ENCODE data around the gene SUMO4.

SUMO4 gene

GRCh38 chr6:149373511-149373910 is 26.6 kb upstream of the SUMO4 start:
- DNase-seq (ENCODE audit: low spot score in 2 of 2): no peak
- Histone ChIP-seq H3K4me3 (no peak overlapping the region), H3K27me3 (ENCODE audit: low read depth) (no peaks in the 10 kb centered on the region), H3K4me1 (peaks cover 11% of the 10 kb centered on the region), H3K9me3 (no peaks in the 10 kb centered on the region), H3K36me3 (replicated peaks) (peaks cover 14% of the 10 kb centered on the region)
- in situ Hi-C loops (cut with MboI; ENCODE audit: low sequenced_read_pairs): no loop called here

DNA sequence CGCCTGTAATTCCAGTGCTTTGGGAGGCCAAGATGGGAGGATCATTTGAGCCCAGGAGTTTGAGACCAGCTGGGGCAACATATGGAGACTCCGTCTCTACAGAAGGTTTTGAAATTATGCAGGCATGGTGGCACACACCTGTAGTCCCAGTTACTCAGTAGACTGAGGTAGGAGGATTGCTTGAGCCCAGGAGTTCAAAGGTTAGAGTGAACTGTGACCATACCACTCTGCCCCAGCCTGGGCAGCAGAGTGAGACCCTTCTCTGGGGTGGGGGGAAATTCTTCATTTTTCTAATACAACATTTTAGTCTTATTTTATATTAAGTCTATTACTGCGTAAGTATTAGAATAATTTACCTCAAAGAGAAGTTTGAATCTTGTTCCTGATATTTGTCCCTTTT is 20.1 kb upstream of the SUMO4 start:
- in situ Hi-C loops (cut with MboI; ENCODE audit: low sequenced_read_pairs): no loop called here
- H3K27me3 ChIP-seq (ENCODE audit: low read depth): no peaks in the 10 kb centered on the region
- no peaks in the 10 kb centered on the region for H3K9me3 ChIP-seq
- no peak overlapping the region for H3K4me3 ChIP-seq
- DNase-seq (ENCODE audit: low spot score in 2 of 2): no peak
- 0 out of 2 replicates have a peak, but pooled peaks cover 5% of the 10 kb centered on the region for H3K4me1 ChIP-seq
- peaks cover 30% of the 10 kb centered on the region for H3K36me3 ChIP-seq (replicated peaks)

DNA sequence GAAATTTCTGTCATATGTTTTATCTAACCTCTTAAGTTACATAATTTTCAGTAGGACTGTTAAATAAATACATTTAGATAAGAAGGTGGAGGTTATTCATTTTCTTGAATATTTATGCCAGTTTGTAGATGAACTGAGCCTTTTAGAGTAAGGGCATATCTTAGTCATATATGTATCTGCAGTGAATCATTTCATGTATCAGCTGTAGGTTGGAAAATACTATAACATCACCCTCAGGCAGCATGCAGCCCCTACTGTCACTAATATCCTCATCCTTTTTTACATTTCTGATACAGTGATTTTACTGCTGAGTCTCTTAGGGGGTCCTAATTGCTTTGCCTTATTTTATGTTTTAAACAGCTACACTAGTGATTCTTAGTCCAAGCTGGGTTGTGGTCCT is 19.5 kb upstream of the SUMO4 start:
- H3K4me1 ChIP-seq: 0 out of 2 replicates have a peak, but pooled peaks cover 5% of the 10 kb centered on the region
- H3K9me3 ChIP-seq: no peaks in the 10 kb centered on the region
- no peak overlapping the region for H3K4me3 ChIP-seq
- H3K36me3 ChIP-seq (replicated peaks): peaks cover 30% of the 10 kb centered on the region
- in situ Hi-C loops (cut with MboI; ENCODE audit: low sequenced_read_pairs): no loop called here
- no peaks in the 10 kb centered on the region for H3K27me3 ChIP-seq (ENCODE audit: low read depth)
- DNase-seq (ENCODE audit: low spot score in 2 of 2): no peak

DNA sequence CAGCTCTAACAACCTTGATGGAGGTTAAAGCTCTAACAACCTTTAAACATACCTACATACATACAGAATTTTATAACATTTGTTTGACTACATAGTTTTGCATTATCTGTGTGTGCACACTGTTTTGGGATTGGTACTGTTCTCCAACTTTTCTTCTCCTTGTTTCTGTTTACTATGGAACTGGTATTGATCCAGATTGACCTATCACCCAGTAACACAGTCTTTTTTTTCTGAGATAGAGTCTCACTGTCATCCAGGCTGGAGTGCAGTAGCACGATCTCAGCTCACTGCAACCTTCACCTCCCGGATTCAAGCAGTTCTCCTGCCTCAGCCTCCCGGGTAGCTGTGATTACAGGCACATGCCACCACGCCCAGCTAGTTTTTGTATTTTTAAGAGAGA is 16.7 kb upstream of the SUMO4 start:
- DNase-seq (ENCODE audit: low spot score in 2 of 2): no peak
- Histone ChIP-seq H3K4me3 (no peak overlapping the region), H3K9me3 (no peaks in the 10 kb centered on the region; the same call in 1 of the 2 replicates), H3K27me3 (ENCODE audit: low read depth) (no peaks in the 10 kb centered on the region), H3K4me1 (peaks cover 2% of the 10 kb centered on the region; the same call in 1 of the 2 replicates), H3K36me3 (replicated peaks) (peaks cover 26% of the 10 kb centered on the region)
- in situ Hi-C loops (cut with MboI; ENCODE audit: low sequenced_read_pairs): no loop called here

DNA sequence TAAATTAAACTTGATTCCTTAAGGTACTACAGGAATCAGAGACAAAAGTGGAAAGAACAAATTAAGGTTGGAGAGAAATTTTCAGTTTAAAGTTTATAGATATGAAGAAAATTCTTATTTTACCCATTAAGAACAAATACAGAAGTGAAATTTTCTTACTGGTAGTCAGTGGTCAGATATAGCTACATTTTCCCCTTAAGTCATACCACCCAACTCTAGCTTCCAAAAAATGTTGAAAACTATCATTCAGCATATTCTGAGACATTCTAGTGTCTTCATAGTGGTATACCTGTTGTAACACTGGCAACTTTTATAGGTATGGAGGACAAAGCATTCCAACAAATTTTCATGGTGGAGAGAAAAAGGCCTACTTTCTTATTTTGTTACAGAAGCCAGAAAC is 15.6 kb upstream of the SUMO4 start:
- peaks cover 2% of the 10 kb centered on the region; the same call in 1 of the 2 replicates for H3K4me1 ChIP-seq
- H3K27me3 ChIP-seq (ENCODE audit: low read depth): no peaks in the 10 kb centered on the region
- H3K4me3 ChIP-seq: no peak overlapping the region
- H3K36me3 ChIP-seq (replicated peaks): peaks cover 15% of the 10 kb centered on the region
- no peaks in the 10 kb centered on the region; the same call in 1 of the 2 replicates for H3K9me3 ChIP-seq
- DNase-seq (ENCODE audit: low spot score in 2 of 2): no peak
- in situ Hi-C loops (cut with MboI; ENCODE audit: low sequenced_read_pairs): no loop called here

DNA sequence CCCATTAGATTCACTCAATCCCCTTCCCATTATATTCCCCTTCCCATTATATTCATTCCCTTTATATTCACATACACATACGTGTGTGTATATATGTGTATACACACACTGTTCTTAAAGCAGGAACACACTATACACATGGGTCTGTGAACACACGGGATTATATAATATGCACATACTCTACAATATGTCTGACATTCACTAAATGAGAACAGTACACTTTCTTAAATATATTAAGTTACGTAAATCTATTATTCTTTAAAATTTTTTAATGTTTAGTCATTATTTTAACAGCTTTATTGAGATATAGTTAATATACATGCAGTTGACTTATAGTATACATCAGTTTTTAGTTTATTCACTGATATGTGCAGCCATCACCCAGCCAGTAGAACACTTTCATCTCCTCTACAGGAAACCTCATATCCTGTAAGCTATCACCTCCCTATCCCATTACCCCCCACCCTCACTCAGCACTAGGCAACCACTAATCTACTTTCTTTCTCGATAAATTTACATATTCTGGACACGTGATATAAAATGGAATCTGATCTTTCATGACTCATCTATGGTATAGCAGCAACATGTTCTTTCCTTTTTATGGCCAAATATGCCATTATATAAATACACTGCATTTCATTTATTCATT is 13.9 kb upstream of the SUMO4 start:
- peaks cover 11% of the 10 kb centered on the region; the same call in 1 of the 2 replicates for H3K36me3 ChIP-seq (replicated peaks)

GRCh38 chr6:149387779-149388512 is 12.1 kb upstream of the SUMO4 start:
- Histone ChIP-seq H3K36me3 (replicated peaks) (peaks cover 7% of the 10 kb centered on the region; the same call in 1 of the 2 replicates), H3K27me3 (ENCODE audit: low read depth) (no peaks in the 10 kb centered on the region), H3K4me1 (peaks cover 2% of the 10 kb centered on the region; the same call in 1 of the 2 replicates), H3K9me3 (no peaks in the 10 kb centered on the region; the same call in 1 of the 2 replicates), H3K4me3 (no peak overlapping the region)
- DNase-seq (ENCODE audit: low spot score in 2 of 2): no peak
- in situ Hi-C loops (cut with MboI; ENCODE audit: low sequenced_read_pairs): no loop called here

More for the DNA sequence above, 13.9 kb upstream of the SUMO4 start:
- H3K9me3 ChIP-seq: no peaks in the 10 kb centered on the region; the same call in 1 of the 2 replicates
- peaks cover 2% of the 10 kb centered on the region; the same call in 1 of the 2 replicates for H3K4me1 ChIP-seq
- DNase-seq (ENCODE audit: low spot score in 2 of 2): no peak
- H3K27me3 ChIP-seq (ENCODE audit: low read depth): no peaks in the 10 kb centered on the region
- in situ Hi-C loops (cut with MboI; ENCODE audit: low sequenced_read_pairs): no loop called here
- no peak overlapping the region for H3K4me3 ChIP-seq

DNA sequence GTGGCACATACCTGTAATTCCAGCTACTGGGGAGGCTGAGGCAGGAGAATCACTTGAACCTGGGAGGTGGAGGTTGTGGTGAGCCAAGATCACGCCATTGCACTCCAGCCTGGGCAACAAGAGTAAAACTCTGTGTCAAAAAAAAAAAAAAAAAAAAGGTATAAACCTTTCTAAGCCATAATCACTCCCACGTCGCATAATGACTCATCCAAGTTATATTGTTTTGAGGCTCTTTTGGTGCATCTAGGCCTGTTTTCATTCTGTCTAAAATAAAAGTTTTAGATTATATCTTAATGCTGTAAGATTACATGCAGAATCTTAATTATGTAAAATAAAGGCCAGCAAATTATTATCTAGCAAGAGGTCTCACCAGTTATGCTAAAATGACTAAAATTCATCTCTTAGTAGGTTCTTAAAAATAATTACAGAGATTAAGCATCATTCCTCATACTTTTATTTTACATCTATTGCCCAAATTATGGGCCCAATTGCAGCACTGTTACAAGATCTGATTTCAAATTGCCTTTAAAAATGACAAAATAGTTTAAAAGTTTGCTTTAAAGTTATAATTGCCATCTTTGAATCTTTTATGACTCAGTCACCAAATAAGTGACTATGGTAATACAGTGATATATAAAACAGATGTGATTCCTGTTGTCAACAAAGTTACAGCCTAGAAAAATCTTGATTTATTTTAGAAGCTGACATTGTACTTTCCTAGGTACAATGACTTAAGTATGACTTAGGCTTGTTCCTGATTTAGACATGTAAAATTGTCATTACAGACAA is 10.4 kb upstream of the SUMO4 start:
- Histone ChIP-seq H3K36me3 (replicated peaks) (peaks cover 3% of the 10 kb centered on the region; the same call in 1 of the 2 replicates), H3K27me3 (ENCODE audit: low read depth) (no peaks in the 10 kb centered on the region), H3K9me3 (no peaks in the 10 kb centered on the region; the same call in 1 of the 2 replicates), H3K4me1 (peaks cover 2% of the 10 kb centered on the region; the same call in 1 of the 2 replicates), H3K4me3 (no peak overlapping the region)
- in situ Hi-C loops (cut with MboI; ENCODE audit: low sequenced_read_pairs): no loop called here
- no peak for DNase-seq (ENCODE audit: low spot score in 2 of 2)

- no peak for DNase-seq (ENCODE audit: low spot score in 2 of 2)
- Histone ChIP-seq H3K4me1 (peaks cover 5% of the 10 kb centered on the region), H3K9me3 (no peaks in the 10 kb centered on the region; the same call in 1 of the 2 replicates), H3K4me3 (no peak overlapping the region), H3K36me3 (replicated peaks) (peaks cover 3% of the 10 kb centered on the region; the same call in 1 of the 2 replicates), H3K27me3 (ENCODE audit: low read depth) (no peaks in the 10 kb centered on the region)
- in situ Hi-C loops (cut with MboI; ENCODE audit: low sequenced_read_pairs): no loop called here
These were observed 8.0 kb upstream of the SUMO4 start for GRCh38 chr6:149392093-149392492.

GRCh38 chr6:149392535-149392934 is 7.5 kb upstream of the SUMO4 start:
- Histone ChIP-seq H3K36me3 (replicated peaks) (peaks cover 4% of the 10 kb centered on the region), H3K4me1 (peaks cover 5% of the 10 kb centered on the region), H3K27me3 (ENCODE audit: low read depth) (no peaks in the 10 kb centered on the region), H3K4me3 (no peak overlapping the region), H3K9me3 (no peaks in the 10 kb centered on the region; the same call in 1 of the 2 replicates)
- in situ Hi-C loops (cut with MboI; ENCODE audit: low sequenced_read_pairs): no loop called here
- no peak for DNase-seq (ENCODE audit: low spot score in 2 of 2)

DNA sequence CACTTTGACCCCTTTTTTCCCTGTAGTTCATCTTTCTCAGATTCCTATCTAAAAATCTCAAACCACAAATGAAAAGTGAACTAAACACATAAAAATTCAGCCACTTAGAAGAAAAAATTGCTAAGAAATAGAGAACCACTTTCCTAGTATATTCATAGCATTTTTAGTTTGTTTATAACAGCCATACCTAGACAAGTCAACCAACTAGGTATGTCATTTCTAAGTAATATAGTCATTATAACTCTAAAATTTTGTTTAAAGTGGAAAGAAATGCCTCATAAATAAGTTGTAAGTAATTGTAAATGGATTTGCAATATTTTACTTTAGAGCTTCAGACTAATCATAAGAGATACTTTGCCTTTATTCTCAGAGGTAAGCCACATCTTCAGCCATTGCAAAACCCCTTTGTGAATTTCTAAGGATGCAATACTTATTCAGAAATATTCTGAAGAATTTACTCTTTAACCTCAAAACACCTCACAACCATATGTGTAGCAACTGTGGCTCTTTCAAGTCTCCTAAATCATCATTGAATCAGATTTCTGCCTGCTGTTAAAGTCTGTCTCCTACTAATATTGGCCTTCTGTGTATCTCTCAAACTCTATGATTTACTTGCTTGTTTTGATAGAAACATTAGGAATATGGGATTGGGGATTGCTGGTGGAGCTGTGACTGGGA is 6.9 kb upstream of the SUMO4 start:
- peaks cover 3% of the 10 kb centered on the region; the same call in 1 of the 2 replicates for H3K4me1 ChIP-seq
- DNase-seq (ENCODE audit: low spot score in 2 of 2): no peak
- in situ Hi-C loops (cut with MboI; ENCODE audit: low sequenced_read_pairs): no loop called here

GRCh38 chr6:149395185-149395584 is 4.9 kb upstream of the SUMO4 start:
- in situ Hi-C loops (cut with MboI; ENCODE audit: low sequenced_read_pairs): no loop called here
- no peak for DNase-seq (ENCODE audit: low spot score in 2 of 2)
- H3K36me3 ChIP-seq (replicated peaks): peaks cover 16% of the 10 kb centered on the region

More for the DNA sequence above, 6.9 kb upstream of the SUMO4 start:
- no peaks in the 10 kb centered on the region; the same call in 1 of the 2 replicates for H3K9me3 ChIP-seq
- H3K27me3 ChIP-seq (ENCODE audit: low read depth): no peaks in the 10 kb centered on the region
- peaks cover 7% of the 10 kb centered on the region for H3K36me3 ChIP-seq (replicated peaks)
- H3K4me3 ChIP-seq: no peak overlapping the region

DNA sequence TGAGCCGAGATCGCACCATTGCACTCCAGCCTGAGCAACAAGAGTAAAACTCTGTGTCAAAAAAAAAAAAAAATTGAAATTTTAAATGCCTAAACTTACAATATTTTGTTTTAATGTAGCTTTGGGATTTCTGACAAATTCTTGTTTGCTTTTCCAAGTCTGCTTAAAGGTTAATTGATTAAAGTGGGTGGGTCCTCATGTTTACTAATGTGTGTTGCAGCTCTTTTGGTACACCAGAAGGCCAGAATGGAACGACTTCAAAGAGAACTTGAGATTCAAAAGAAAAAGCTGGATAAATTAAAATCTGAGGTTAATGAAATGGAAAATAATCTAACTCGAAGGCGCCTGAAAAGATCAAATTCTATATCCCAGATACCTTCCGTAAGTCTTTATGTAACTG is 2.7 kb upstream of the SUMO4 start:
- peaks cover 23% of the 10 kb centered on the region for H3K36me3 ChIP-seq (replicated peaks)
- no peak for DNase-seq (ENCODE audit: low spot score in 2 of 2)
- in situ Hi-C loops (cut with MboI; ENCODE audit: low sequenced_read_pairs): no loop called here
- no peak overlapping the region for H3K4me3 ChIP-seq
- H3K27me3 ChIP-seq (ENCODE audit: low read depth): no peaks in the 10 kb centered on the region
- H3K4me1 ChIP-seq: peaks cover 3% of the 10 kb centered on the region; the same call in 1 of the 2 replicates
- H3K9me3 ChIP-seq: no peaks in the 10 kb centered on the region

More at GRCh38 chr6:149395185-149395584, 4.9 kb upstream of the SUMO4 start:
- Histone ChIP-seq H3K27me3 (ENCODE audit: low read depth) (no peaks in the 10 kb centered on the region), H3K9me3 (no peaks in the 10 kb centered on the region), H3K4me1 (peaks cover 3% of the 10 kb centered on the region; the same call in 1 of the 2 replicates), H3K4me3 (no peak overlapping the region)
